GM12875 (cell line): Measurements from ENCODE around the gene DMRTC1.
"Not testable (repeated sequence)": the region's sequence is repeated elsewhere in the genome, so short reads cannot be mapped to it uniquely, and the experiment has no call there.

Experiments used
- H3K4me3 ChIP-seq: one replicate; pipeline ENCODE4 v1.5.1; 2011; ENCODE audit warnings: low read depth, low read length, control low read depth

The DMRTC1 gene, protein sequence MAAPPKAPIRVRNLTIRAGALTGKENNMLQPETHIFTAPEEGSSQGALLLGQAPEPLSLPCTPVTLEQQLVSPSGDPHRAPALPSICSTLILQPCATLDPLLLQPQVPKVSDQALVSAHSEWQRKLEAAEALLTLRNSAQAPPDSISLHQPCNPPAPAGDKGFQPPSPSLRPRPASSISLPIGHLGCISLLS

DNA sequence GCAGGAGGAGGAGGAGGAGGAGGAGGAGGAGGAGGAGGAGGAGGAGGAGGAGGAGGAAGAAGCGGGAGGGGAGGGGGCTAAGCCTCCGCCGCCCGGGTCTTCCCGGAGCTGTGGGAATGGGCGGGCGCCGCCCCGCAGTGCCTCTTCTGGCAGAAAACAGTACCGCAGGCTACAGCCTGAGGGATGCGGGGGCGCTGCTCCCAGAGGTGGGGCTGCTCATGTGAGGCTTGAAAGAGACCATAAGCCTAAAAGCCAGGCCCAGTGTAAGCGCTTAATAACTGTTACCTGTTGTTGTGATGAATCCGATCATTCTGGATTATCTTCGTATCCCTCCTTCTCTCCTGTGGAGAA is at the start of gene DMRTC1:
Gene DMRTC1, minus strand, starts transcription at position 19 of the 351 bp plus-strand sequence. CDS start 68,143 bp downstream, outside the sequence.
- H3K4me3 ChIP-seq, result not testable (repeated sequence)

DNA sequence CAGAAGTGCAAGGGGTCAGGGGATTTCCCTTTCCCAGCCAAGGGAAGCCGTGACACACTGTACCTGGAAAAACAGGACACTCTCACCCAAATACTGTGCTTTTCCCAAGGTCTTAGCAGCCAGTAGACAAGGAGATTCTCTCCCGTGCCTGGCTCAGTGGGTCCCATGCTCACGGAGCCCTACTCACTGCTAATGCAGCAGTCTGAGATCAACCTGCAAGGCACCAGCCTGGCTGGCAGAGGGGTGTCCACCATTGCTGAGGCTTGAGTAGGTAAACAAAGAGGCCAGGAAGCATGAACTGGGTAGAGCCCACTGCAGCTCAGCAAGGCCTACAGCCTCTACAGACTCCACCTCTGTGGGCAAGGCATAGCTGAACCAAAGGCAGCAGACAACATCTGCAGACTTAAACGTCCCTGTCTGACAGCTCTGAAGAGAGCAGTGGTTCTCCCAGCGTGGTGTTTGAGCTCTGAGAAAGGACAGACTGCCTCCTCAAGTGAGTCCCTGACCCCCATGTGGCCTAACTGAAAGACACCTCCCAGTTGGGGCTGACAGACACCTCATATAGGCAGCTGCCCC is 37.3 kb upstream of the DMRTC1 start:
- not testable (repeated sequence) for H3K4me3 ChIP-seq

DNA sequence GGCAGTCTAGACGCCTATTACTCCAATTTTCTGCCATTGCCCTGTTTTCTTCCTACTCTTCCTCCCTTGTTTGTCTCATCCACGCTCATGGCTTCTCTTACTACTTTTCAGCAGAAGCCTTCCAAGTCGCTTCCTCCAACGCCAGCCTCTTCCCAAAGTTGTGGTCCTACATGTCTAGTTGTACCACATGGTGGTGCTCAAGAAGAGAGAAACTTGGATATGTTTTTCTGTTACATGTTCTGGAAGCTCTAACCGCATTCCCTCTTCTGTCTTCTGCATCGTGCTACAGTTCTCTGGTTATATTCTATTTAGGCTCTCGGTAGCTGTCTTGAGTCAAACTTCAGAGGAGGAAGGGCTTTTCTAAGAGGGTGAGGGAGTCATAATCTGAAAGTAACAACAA is 31.2 kb upstream of the DMRTC1 start:
- H3K4me3 ChIP-seq, result not testable (repeated sequence)

DNA sequence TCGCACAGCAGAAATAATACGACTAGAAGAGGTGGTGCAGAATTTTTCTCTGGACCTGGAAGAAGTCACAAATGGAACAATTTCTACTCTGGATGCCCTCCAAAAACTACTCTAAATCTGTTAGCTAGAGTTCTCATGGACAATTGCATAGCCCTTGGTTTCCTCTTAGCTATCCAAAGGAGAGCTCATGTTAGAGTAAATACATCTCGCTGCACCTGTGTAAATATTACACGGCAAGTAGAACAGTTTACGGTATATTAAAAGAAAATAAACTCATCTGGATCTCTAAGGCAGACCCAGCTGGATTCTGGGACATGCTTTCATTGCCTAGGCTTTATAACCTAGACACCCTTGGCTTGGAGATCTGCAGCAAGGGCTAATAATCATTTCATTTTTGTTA is 28.2 kb upstream of the DMRTC1 start:
- not testable (repeated sequence) for H3K4me3 ChIP-seq

DNA sequence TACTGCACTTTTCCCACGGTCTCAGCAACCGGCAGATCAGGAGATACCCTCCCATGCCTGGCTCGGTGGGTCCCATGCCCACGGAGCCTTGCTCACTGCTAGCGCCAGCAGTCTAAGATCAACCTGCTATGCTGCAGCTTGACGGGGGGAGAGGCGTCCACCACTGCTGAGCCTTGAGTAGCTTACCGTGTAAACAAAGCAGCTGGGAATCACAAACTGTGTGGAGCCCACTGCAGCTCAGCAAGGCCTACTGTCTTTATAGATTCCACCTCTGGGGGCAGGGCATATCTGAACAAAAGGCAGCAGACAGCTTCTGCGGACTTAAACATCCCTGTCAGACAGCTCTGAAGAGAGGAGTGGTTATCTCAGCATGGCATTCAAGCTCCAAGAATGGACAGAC is 16.3 kb upstream of the DMRTC1 start:
- not testable (repeated sequence) for H3K4me3 ChIP-seq

DNA sequence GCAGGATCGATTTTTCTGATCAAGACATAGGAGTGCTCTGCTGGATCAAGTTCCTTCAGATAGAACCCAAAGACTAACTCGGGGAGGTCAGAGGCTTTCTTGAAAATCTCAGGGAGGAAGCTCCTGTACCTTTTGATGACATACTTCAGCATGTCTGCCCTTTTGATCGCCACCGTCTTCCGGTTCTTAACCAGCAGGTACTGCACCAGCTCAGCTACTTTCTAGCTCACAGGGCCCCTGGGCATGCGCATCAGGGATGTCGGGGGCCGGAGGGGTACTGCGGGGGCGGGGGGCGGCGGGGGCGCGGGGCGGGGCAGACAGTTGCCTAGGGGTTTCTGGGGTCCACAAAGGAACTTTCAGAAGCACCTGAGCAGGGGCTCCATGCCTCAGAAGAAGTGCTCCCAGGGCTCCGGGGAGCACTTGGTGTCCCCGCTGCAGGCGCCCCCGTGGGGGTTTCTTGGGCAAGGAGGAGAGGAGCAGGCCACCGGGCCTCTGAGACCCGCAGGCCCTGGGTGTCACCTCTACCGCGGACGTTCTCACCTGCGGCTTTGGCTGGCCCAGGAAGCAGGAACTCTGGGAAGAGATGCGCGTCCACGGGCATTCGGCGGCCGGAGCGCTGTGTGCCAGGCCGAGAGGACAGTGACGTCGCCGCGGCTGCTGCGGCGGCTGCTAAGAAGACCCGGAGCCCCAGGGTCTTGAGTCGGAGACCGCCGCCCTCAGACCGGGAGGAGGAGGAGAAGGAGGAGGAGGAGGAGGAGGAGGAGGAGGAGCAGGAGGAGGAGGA is 410 bp downstream of the DMRTC1 start:
- not testable (repeated sequence) for H3K4me3 ChIP-seq

DNA sequence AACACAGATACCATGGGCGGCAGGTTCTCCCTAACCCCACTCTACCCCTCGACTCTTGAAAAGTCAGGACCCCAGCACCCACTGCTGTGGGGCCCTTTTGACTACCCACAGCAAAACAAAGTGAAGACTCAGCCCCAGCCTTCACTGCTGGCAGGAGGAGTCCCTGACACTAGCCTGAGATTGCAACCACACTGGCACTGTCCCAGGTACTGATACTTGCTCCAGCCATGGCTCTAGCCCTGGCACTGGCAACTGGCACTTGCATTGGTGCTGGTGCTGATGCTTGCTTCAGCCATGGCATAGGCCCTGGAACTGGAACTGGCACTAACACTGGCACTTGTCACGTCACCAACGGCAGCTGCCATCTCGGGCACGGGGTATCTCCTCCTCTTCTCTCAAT is 1.4 kb downstream of the DMRTC1 start:
- not testable (repeated sequence) for H3K4me3 ChIP-seq

DNA sequence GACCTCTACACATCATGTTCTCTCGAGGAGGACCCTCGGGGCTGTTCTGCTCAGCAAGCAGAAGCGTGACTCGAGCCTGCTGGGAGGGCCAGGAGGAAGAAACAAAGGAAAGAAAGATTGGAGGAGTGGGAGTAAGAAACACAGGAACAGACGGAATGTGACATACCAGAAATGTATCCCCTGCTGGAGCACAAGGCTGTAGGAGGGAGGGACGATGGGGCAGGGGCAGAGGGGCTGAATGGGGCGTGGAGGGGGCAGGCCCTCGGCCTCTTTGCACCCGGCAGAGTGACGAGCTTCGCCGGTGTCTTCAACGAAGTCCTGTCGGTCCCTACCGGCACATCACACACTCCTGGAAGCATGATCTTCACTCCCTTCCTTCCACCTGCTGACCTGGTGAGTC is 5.7 kb downstream of the DMRTC1 start, which contains the start of gene FAM236A:
Gene FAM236A, plus strand, starts transcription at position 301 of the 400 bp plus-strand sequence. Its CDS starts 57 bp downstream, at position 358.
- H3K4me3 ChIP-seq, result not testable (repeated sequence)

DNA sequence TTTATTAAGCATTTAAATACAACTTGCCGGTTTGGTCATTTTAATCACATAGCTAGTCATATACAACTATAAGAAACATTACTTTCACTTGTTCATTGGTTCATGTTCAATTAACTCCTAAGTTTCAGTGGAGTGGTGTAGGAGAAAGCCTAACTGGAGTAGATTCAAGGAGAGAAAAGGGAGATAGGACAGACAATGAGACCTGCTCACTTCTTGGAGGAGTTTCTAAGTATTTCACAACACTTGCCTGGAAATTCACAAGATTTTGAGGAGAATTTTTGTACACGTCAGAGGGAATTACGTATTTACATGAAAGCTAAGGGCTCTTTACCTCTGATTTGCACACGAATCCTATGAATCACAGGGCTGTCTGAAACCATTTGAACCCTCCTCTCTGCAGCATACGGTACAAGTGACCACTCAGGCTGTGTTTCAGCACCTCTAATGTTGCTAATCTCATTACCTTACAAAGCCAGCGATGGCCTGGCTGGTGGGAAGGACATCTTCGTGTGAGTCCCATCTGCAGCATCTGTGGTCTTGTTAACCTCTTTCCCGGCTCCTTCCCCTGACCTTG is 6.7 kb downstream of the DMRTC1 start:
- not testable (repeated sequence) for H3K4me3 ChIP-seq

DNA sequence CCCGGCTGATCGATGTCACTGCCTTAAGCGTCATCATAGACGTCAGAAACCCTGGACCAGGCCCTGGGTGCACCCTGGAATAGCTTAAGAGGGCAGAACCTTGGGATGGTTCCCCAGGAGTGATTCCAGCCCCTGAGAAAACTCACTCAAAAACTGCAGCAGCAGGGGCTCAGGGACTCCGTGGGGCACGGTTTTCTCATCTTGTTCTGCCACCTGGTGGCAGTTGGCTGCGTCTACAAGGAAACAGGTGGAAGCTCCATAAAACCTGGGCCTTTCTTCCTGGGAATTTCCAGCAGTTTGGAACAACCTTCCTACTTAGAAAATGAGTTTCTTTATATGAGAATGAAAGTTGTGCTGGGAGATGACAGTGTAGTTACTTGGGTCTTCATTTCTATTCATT is 7.2 kb downstream of the DMRTC1 start:
- H3K4me3 ChIP-seq, result not testable (repeated sequence)

DNA sequence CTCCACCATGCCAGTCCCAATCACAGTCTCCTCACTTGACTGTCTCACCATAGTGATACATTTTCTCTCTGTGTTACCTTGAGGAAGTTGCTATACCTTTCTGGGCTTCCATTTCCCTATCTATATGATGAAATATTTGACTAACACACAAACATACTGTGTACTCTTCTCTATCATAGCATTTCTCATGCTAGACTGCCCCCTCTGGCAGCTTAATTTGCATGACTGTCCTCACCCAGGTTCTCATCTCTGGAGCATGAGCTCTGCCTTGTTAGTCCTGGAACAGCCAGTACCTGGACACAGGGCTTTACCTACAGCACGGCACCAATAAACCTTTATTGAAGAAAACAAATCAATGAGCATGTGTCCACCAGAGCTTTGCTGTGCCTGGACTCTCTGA is 11.4 kb downstream of the DMRTC1 start:
- not testable (repeated sequence) for H3K4me3 ChIP-seq

DNA sequence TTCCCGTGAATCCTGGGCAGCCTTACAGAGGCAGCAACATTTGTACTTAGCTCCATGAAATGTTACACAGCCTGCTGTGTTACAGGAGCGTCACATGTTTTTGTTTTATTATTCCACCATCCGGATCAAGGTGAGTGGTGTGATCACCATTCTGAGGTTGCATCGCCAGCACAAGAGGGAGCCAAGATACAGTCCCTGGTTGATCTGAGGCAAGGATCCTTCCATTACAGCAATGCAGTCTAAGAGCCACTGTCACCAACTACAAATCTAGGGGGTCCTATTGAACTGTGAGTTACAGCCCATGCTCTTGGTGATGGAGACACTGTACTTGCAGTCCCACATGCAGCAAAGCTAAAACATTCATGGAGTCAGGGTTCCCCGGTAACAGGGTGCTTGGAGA is 27.5 kb downstream of the DMRTC1 start:
- H3K4me3 ChIP-seq, result not testable (repeated sequence)

DNA sequence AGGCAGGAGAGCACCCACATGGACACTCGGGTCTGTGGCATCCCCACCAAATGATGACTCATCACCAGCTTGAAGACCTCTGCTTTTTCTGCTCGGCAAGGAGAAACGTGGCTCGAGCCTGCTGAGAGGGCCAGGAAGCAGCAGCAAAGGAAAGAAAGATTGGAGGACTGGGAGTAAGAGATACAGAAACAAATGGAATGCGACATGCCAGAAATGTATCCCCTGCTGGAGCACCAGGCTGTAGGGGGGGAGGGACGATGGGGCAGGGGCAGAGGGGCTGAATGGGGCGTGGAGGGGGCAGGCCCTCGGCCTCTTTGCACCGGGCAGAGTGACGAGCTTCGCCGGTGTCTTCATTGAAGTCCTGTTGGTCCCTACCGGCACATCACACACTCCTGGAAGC is 31.3 kb downstream of the DMRTC1 start, which contains the start of gene FAM236C:
Gene FAM236C, plus strand, starts transcription at position 301 of the 400 bp plus-strand sequence. CDS start 100 bp downstream, outside the sequence.
- not testable (repeated sequence) for H3K4me3 ChIP-seq

DNA sequence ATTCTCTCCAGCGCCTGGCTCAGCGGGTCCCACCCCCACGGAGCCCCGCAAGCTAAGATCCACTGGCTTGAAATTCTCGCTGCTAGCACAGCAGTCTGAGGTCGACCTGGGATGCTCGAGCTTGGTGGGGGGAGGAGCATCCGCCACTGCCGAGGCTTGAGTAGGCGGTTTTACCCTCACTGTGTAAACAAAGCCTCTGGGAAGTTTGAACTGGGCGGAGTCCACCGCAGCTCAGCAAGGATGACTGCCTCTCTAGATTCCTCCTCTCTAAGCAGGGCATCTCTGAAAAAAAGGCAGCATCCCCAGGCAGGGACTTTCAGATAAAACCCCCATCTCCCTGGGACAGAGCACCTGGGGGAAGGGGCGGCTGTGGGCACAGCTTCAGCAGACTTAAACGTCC is 53.9 kb downstream of the DMRTC1 start:
- not testable (repeated sequence) for H3K4me3 ChIP-seq

DNA sequence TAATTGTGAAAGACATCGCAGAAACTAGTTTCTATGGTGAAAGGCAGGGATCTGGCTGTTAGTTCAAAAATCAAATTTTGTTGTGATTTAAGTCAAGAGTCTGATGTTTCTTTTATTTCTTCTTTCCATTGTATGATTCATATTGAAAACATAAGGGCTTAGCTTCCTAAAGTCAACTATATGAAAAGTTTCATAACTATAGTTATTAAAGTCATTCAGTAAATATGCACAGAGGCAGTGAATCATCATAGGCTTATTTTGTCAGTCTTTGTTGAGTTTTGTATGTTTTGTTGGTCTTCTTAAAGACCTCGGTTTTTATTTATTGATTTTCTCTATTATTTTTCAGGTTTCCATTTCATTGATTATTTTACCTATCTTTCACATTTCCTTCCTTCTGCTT is 60.7 kb downstream of the DMRTC1 start:
- H3K4me3 ChIP-seq, result not testable (repeated sequence)

DNA sequence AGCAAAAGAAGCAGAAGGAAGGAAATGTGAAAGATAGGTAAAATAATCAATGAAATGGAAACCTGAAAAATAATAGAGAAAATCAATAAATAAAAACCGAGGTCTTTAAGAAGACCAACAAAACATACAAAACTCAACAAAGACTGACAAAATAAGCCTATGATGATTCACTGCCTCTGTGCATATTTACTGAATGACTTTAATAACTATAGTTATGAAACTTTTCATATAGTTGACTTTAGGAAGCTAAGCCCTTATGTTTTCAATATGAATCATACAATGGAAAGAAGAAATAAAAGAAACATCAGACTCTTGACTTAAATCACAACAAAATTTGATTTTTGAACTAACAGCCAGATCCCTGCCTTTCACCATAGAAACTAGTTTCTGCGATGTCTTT is 106.1 kb downstream of the DMRTC1 start:
- H3K4me3 ChIP-seq, result not testable (repeated sequence)

DNA sequence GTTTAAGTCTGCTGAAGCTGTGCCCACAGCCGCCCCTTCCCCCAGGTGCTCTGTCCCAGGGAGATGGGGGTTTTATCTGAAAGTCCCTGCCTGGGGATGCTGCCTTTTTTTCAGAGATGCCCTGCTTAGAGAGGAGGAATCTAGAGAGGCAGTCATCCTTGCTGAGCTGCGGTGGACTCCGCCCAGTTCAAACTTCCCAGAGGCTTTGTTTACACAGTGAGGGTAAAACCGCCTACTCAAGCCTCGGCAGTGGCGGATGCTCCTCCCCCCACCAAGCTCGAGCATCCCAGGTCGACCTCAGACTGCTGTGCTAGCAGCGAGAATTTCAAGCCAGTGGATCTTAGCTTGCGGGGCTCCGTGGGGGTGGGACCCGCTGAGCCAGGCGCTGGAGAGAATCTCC is 112.9 kb downstream of the DMRTC1 start:
- not testable (repeated sequence) for H3K4me3 ChIP-seq
